Gastroesophageal sphincter (tissue), 4 donors: ENCODE data around the gene IFT43. TPM values are rescaled to one million over a fixed set of nuclear protein-coding genes. Genes with fewer than 3 reads are reported as not detected.

Source experiments
- ATAC-seq: fragments of 150-250 bp; one replicate; pipeline ENCODE4 v1.9.1; 2016; ENCODE audit warnings: mild to moderate bottlenecking, moderate library complexity
- H3K27ac ChIP-seq, 4 donors: fragments of 200-600 bp; sonication (generic) in 3 of 4; 1 replicate in 3 of 4; 2 replicates in 1 of 4; pipeline ENCODE4 v1.5.1; 2016 to 2019
- H3K27me3 ChIP-seq: fragments of 200-600 bp; sonication (generic); one replicate; pipeline ENCODE4 v1.5.1; 2019
- H3K36me3 ChIP-seq, 2 donors: fragments of 200-600 bp; sonication (generic); one replicate each; pipeline ENCODE4 v1.5.1; 2019; ENCODE audit warnings: control low read depth in 1 of 2
- H3K4me1 ChIP-seq, 3 donors: fragments of 200-600 bp; sonication (generic); 1 replicate in 2 of 3; 2 replicates in 1 of 3; pipeline ENCODE4 v1.5.1; 2016 to 2019; ENCODE audit warnings: control low read depth in 2 of 3
- H3K4me3 ChIP-seq, 2 donors: fragments of 200-600 bp; sonication (generic); one replicate each; pipeline ENCODE4 v1.5.1; 2019; ENCODE audit warnings: mild to moderate bottlenecking in 1 of 2, moderate library complexity in 1 of 2
- H3K9me3 ChIP-seq, 3 donors: fragments of 200-600 bp; sonication (generic); one replicate each; pipeline ENCODE4 v1.5.1; 2017 to 2019; ENCODE audit warnings: control low read depth in 2 of 3
- CTCF ChIP-seq, 4 experiments: fragments of 200-600 bp in 2 of 4; fragments of 450-650 bp in 2 of 4; sonication (generic) in 1 of 4; IDR thresholded peaks; one replicate each; pipeline ENCODE4 v1.5.1; 2017 to 2019; ENCODE audit warnings: antibody characterized with exemption in 4 of 4, mild to moderate bottlenecking in 2 of 4, moderate library complexity in 2 of 4
- EP300 ChIP-seq: sonication (generic); formaldehyde crosslinking; IDR thresholded peaks from one replicate; pipeline ENCODE4 v1.6.1; 2017; ENCODE audit warnings: antibody characterized with exemption, mild to moderate bottlenecking
- POLR2A ChIP-seq, 2 donors: fragments of 450-650 bp; IDR thresholded peaks; one replicate each; pipeline ENCODE4 v1.6.1; 2017; ENCODE audit warnings: antibody characterized with exemption in 2 of 2, mild to moderate bottlenecking in 2 of 2, moderate library complexity in 1 of 2
- POLR2AphosphoS5 ChIP-seq: sonication (generic); formaldehyde crosslinking; IDR thresholded peaks from one replicate; pipeline ENCODE4 v1.6.1; 2017; ENCODE audit warnings: antibody characterized with exemption
- WGBS, 2 donors: methylation state at CpG; one replicate each; pipeline ENCODE4 v1.1.5; 2018; ENCODE audit warnings: low coverage in 1 of 2; 5-methylcytosine and 5-hydroxymethylcytosine counted together
- total RNA-seq, 4 donors: library from RNA; depleted of rRNA; stranded (reverse); fragments of >200 nt; gene quantifications; one replicate each; pipeline ENCODE4 v1.1.0, GENCODE V29; 2016

Gene IFT43
- total RNA-seq, 4 donors from 2014 or later = 39.7 to 51.6 (median 43.6) TPM

GRCh38 chr14:75979071-75979571 is 6.4 kb upstream of the IFT43 start:
- ATAC-seq = no peak

GRCh38 chr14:75979648-75980565 is 5.7 kb upstream of the IFT43 start:
- no peak for ATAC-seq
- no peaks in the 10 kb centered on the region for H3K27me3 ChIP-seq
- 18 to 25% methylated on average over 5 to 8 of the region's 27 CpGs for WGBS, 2 donors
- H3K9me3 ChIP-seq = no peaks in the 10 kb centered on the region
- H3K27ac ChIP-seq = peak overlapping the region; percentile 15 to 98 (median 95)
- peaks cover 0 to 67% (median 19%) of the 10 kb centered on the region in 3 donors for H3K4me1 ChIP-seq
- no peaks in the 10 kb centered on the region for H3K36me3 ChIP-seq
- peak overlapping the region; percentile 2 to 76 for H3K4me3 ChIP-seq
- no peak for TF ChIP-seq POLR2AphosphoS5
- no peak for TF ChIP-seq EP300
- TF ChIP-seq CTCF (IDR thresholded peaks at IDR 0.05) = no peak
- no peak for TF ChIP-seq POLR2A (IDR thresholded peaks at IDR 0.05)

More at GRCh38 chr14:75979071-75979571, 6.4 kb upstream of the IFT43 start:
- Histone ChIP-seq H3K27me3 (no peaks in the 10 kb centered on the region), H3K4me1 (peaks cover 0 to 61% (median 19%) of the 10 kb centered on the region in 3 donors), H3K4me3 (peak overlapping the region; percentile 2 to 76), H3K9me3 (no peaks in the 10 kb centered on the region), H3K27ac (peak overlapping the region in 3 of 4 donors; percentile 93 to 98 (median 97)), H3K36me3 (no peaks in the 10 kb centered on the region)
- 30% methylated on average over 2 of the region's 14 CpGs; no CpG with 5 or more reads in 1 of the 2 donors for WGBS, 2 donors
- TF ChIP-seq CTCF (IDR thresholded peaks at IDR 0.05) (peak in 3 of 4 experiments; percentile 61 to 73 (median 68)), EP300 (no peak)

- no peak for ATAC-seq
- peak overlapping the region; percentile 74 to 76 for H3K4me3 ChIP-seq
- peak overlapping the region; percentile 93 to 98 (median 96) for H3K27ac ChIP-seq
- peaks cover 0 to 74% (median 19%) of the 10 kb centered on the region in 3 donors for H3K4me1 ChIP-seq
- 12 to 19% methylated on average over 3 of the region's 8 CpGs for whole genome bisulfite sequencing, 2 donors
- TF ChIP-seq POLR2A (IDR thresholded peaks at IDR 0.05) (no peak), EP300 (no peak), CTCF (IDR thresholded peaks at IDR 0.05) (no peak), POLR2AphosphoS5 (no peak)
- H3K36me3 ChIP-seq = no peaks in the 10 kb centered on the region
- no peaks in the 10 kb centered on the region for H3K27me3 ChIP-seq
- H3K9me3 ChIP-seq = no peaks in the 10 kb centered on the region
These were observed 4.7 kb upstream of the IFT43 start for GRCh38 chr14:75980856-75981255.

- TF ChIP-seq CTCF (IDR thresholded peaks at IDR 0.05) (no peak), POLR2AphosphoS5 (peak; percentile 84), POLR2A (IDR thresholded peaks at IDR 0.05) (peak in 1 of 2 donors; percentile 44)
- H3K4me1 ChIP-seq = peaks cover 4 to 77% (median 23%) of the 10 kb centered on the region in 3 donors
These were observed 3.9 kb upstream of the IFT43 start, which contains the start of gene TGFB3 for GRCh38 chr14:75981426-75982265. Gene TGFB3, minus strand, starts transcription at chr14:75981995. Its CDS starts 1,102 bp downstream, at chr14:75980893.

More at GRCh38 chr14:75981426-75982265, 3.9 kb upstream of the IFT43 start, which contains the start of gene TGFB3:
- no peaks in the 10 kb centered on the region for H3K27me3 ChIP-seq
- 0% methylated on average over 13 to 22 of the region's 26 CpGs for WGBS, 2 donors
- peak within 1 kb of the TSS; percentile 74 to 76 for H3K4me3 ChIP-seq
- peak within 1 kb of the TSS; percentile 93 to 98 (median 96) for H3K27ac ChIP-seq
- no peaks in the 10 kb centered on the region for H3K36me3 ChIP-seq
- no peaks in the 10 kb centered on the region for H3K9me3 ChIP-seq
- peak; percentile 80 for ATAC-seq
